GM06990 (cell line): ENCODE data around the gene SLC9A9.

Source experiments
- DNase-seq: peaks from one replicate; pipeline ENCODE4 v3.0.0-alpha.2; 2011; ENCODE audit not compliant: insufficient read length; ENCODE audit errors: extremely low read depth
- H3K27me3 ChIP-seq: replicated peaks from 2 replicates; pipeline ENCODE4 v1.6.0; 2011; ENCODE audit warnings: low read length; ENCODE audit not compliant: control insufficient read depth, insufficient read depth
- H3K36me3 ChIP-seq: 2 replicates; pipeline ENCODE4 v1.5.1; 2011; ENCODE audit warnings: low read length; ENCODE audit not compliant: control insufficient read depth, insufficient read depth
- H3K4me3 ChIP-seq: replicated peaks from 2 replicates; pipeline ENCODE4 v1.5.1; 2011; ENCODE audit warnings: low read depth, mild to moderate bottlenecking, control low read depth, low read length
- CTCF ChIP-seq: IDR thresholded peaks from 2 replicates; pipeline ENCODE4 v1.5.1; 2011; ENCODE audit warnings: low read length, control low read depth, mild to moderate bottlenecking, inconsistent platforms; ENCODE audit not compliant: insufficient read depth, poor library complexity, severe bottlenecking

The SLC9A9 gene

DNA sequence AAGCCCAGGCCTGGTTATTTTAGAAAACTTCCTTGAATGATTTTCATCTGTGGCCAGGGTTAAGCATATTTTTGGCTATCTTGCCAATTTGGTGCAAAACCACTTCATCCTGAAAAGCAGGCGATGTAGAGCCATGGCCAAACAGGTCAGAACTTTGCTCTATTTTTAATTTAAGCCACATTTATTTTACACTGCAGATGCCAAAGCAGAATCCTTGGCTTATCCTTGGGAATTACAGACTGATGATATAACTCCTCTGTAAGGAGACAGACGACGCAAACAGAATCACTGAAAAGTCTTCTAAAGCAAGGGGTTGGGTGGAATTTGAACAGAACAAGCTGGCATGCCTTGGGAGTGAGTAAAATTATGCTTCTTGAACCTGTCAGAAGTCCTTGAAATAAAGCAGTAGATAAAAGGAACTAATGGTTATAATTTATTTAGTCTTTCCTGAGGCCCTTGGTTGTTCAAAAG lies 606.8 kb downstream of the SLC9A9 start:
- Histone ChIP-seq H3K4me3 (no peak overlapping the region), H3K27me3 (no peaks in the 10 kb centered on the region), H3K36me3 (no peaks in the 10 kb centered on the region)
- TF ChIP-seq CTCF = no peak
- no peak for DNase-seq

- H3K27me3 ChIP-seq = no peaks in the 10 kb centered on the region
- no peak for TF ChIP-seq CTCF
- no peak for DNase-seq
- H3K36me3 ChIP-seq = no peaks in the 10 kb centered on the region
- H3K4me3 ChIP-seq = no peak overlapping the region
Measured at GRCh38 chr3:143240886-143241285, 607.4 kb downstream of the SLC9A9 start.

DNA sequence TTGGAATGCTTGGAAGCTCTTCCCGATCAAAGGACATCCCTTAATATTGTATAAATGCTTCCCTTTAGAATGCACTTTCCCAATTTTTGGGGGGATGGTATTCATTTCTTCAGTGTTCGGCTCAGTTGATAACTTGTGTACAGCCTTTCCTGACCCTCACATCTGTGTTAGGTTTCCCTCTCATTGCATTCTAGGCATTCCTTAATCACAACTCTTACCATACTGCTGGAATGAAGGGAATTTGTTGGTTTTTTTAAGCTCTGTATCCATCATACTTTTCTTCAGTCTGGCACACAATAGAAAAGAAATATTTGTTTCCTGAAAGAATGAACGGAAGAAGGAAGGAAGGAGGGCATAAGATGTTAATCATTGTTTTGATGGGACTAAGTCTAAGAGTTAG lies 609.2 kb downstream of the SLC9A9 start:
- Histone ChIP-seq H3K27me3 (no peaks in the 10 kb centered on the region), H3K4me3 (no peak overlapping the region), H3K36me3 (no peaks in the 10 kb centered on the region)
- DNase-seq = no peak
- no peak for TF ChIP-seq CTCF

DNA sequence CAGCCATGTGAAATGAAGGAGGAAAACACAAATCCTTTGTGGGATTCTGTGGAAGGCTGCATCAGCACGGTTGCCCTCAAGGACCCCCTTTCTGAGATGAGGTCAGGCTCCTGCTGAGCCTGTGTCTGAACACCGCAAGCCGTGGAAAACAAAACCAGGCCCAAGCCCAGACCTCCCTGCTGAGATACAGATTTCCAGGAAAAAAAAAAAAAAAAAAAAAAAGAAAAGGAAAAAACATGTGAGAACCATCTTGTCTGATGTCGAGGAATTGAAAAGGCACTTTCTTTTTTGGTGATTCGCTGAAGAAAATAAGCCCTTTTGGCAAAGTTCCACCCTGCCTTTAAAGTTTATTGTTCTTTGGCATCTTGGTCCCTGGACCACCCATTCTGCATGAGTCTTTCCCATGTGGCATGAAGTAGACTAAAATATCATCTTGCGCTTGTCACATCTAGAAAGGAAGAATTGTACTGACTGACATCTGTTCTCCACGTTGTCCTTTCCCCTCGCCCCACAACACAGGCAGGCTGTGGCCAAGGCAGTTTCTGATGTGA lies 611.1 kb downstream of the SLC9A9 start:
- Histone ChIP-seq H3K36me3 (no peaks in the 10 kb centered on the region), H3K4me3 (no peak overlapping the region), H3K27me3 (no peaks in the 10 kb centered on the region)
- DNase-seq = no peak
- TF ChIP-seq CTCF = no peak

- Histone ChIP-seq H3K27me3 (no peaks in the 10 kb centered on the region), H3K36me3 (no peaks in the 10 kb centered on the region), H3K4me3 (no peak overlapping the region)
- no peak for TF ChIP-seq CTCF
- DNase-seq = peak; percentile 46
Measured at GRCh38 chr3:143236226-143236964, 611.9 kb downstream of the SLC9A9 start.
